Measurements from ENCODE around the gene ZNF394.

Gene ZNF394

GRCh38 chr7:99451936-99452335 lies 48.1 kb downstream of the ZNF394 start:
- no peak for TF ChIP-seq CTCF (conservative IDR thresholded peaks at IDR 0.05; ENCODE audit: low read depth, low read length)
- no peak overlapping the region for H3K4me3 ChIP-seq (ENCODE audit: low read length)
- no peak for DNase-seq (ENCODE audit: low read depth)

GRCh38 chr7:99449326-99449725 lies 50.8 kb downstream of the ZNF394 start:
- no peak for TF ChIP-seq CTCF (conservative IDR thresholded peaks at IDR 0.05; ENCODE audit: low read depth, low read length)
- DNase-seq (ENCODE audit: low read depth): no peak
- no peak overlapping the region for H3K4me3 ChIP-seq (ENCODE audit: low read length)

GRCh38 chr7:99448855-99449254 lies 51.2 kb downstream of the ZNF394 start:
- no peak for TF ChIP-seq CTCF (conservative IDR thresholded peaks at IDR 0.05; ENCODE audit: low read depth, low read length)
- DNase-seq (ENCODE audit: low read depth): no peak

GRCh38 chr7:99447943-99448342 lies 52.1 kb downstream of the ZNF394 start:
- TF ChIP-seq CTCF (conservative IDR thresholded peaks at IDR 0.05; ENCODE audit: low read depth, low read length): peak; percentile 15
- no peak for DNase-seq (ENCODE audit: low read depth)
- no peak overlapping the region for H3K4me3 ChIP-seq (ENCODE audit: low read length)

More at GRCh38 chr7:99448855-99449254, 51.2 kb downstream of the ZNF394 start:
- H3K4me3 ChIP-seq (ENCODE audit: low read length): no peak overlapping the region

- TF ChIP-seq CTCF (conservative IDR thresholded peaks at IDR 0.05; ENCODE audit: low read depth, low read length): no peak
- H3K4me3 ChIP-seq (ENCODE audit: low read length): no peak overlapping the region
- DNase-seq (ENCODE audit: low read depth): no peak
Observed at GRCh38 chr7:99446096-99446495, 54.0 kb downstream of the ZNF394 start.

Data from retinal pigment epithelial cell (primary cell).